ENCODE measurements around the gene ETNK2.

DNA sequence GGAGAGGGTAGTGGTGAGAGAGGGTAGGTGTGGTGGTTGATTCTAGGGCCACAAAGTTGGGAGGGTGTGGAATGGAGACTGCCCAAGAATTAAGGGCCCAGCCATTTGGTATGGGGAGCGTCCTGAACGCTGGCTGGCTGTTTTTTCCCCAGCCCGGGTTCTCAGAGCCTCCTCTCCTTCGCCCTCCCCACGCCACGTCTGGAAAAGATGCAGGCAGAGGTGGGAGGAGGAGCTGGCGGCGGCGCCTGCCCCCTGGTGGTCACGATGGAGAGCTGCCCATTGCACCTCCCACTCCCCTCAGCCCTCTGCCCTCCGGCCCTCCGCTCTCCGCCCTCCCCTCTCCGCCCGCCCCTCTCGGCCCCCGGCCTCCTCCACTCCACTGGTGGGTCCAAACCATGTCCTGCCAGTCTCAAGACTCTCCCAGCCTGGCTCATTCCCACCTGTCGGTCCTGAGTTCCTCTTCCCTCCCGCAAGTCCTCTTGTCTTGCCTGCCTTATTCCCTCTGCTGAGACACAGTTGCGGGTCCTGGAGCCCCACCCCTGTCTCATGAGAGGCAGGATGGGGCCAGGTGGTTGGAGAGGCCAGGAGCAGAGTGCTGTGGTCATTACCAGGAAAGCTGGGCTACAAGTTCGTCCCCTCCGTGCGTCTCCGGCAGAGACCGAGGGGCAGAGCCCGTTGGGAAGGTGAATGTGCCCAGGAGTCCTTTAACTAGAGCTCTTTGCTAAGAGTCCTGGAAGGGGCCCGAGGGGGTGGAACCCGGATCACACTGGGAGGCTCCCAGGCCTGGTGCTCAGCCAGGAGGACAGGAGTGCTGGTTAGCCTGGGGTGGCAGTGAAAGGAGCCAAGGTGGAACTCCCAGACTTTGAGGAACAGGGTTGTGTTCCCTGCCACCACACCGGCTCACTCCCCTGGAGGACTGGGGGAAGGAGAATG is 22.6 kb downstream of the ETNK2 start:
- TF ChIP-seq, protein P1, sequence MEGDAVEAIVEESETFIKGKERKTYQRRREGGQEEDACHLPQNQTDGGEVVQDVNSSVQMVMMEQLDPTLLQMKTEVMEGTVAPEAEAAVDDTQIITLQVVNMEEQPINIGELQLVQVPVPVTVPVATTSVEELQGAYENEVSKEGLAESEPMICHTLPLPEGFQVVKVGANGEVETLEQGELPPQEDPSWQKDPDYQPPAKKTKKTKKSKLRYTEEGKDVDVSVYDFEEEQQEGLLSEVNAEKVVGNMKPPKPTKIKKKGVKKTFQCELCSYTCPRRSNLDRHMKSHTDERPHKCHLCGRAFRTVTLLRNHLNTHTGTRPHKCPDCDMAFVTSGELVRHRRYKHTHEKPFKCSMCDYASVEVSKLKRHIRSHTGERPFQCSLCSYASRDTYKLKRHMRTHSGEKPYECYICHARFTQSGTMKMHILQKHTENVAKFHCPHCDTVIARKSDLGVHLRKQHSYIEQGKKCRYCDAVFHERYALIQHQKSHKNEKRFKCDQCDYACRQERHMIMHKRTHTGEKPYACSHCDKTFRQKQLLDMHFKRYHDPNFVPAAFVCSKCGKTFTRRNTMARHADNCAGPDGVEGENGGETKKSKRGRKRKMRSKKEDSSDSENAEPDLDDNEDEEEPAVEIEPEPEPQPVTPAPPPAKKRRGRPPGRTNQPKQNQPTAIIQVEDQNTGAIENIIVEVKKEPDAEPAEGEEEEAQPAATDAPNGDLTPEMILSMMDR (conservative IDR thresholded peaks at IDR 0.05; ENCODE audit: low read depth, low read length) = peak; percentile 80
- TF ChIP-seq SMC3 (IDR thresholded peaks at IDR 0.05; ENCODE audit: low read depth, low read length) (peak; percentile 84), BHLHE40 (IDR thresholded peaks at IDR 0.05; ENCODE audit: low read depth, low read length) (no peak), POLR2A (IDR thresholded peaks at IDR 0.05; ENCODE audit: low read depth, low read length) (0 out of 2 replicates have a peak, but pooled peaks have one; percentile 25), RCOR1 (IDR thresholded peaks at IDR 0.05; ENCODE audit: insufficient replicate concordance, low read length) (no peak), CEBPB (IDR thresholded peaks at IDR 0.05; ENCODE audit: low read depth, low read length) (no peak), RAD21 (IDR thresholded peaks at IDR 0.05; ENCODE audit: low read length) (peak; percentile 82), CHD1 (IDR thresholded peaks at IDR 0.05; ENCODE audit: low read depth, low read length) (no peak), MAZ (IDR thresholded peaks at IDR 0.05; ENCODE audit: borderline replicate concordance, low read depth, low read length) (peak; percentile 67; the same call in 1 of the 2 replicates), RFX5 (IDR thresholded peaks at IDR 0.05; ENCODE audit: low read depth, low read length) (no peak), NFE2L2 (IDR thresholded peaks at IDR 0.05; ENCODE audit: low read depth, low read length) (no peak)
- TF ChIP-seq, protein P2, sequence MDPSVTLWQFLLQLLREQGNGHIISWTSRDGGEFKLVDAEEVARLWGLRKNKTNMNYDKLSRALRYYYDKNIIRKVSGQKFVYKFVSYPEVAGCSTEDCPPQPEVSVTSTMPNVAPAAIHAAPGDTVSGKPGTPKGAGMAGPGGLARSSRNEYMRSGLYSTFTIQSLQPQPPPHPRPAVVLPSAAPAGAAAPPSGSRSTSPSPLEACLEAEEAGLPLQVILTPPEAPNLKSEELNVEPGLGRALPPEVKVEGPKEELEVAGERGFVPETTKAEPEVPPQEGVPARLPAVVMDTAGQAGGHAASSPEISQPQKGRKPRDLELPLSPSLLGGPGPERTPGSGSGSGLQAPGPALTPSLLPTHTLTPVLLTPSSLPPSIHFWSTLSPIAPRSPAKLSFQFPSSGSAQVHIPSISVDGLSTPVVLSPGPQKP (IDR thresholded peaks at IDR 0.05; ENCODE audit: borderline replicate concordance, low read depth, low read length) = no peak
- TF ChIP-seq, protein P3, sequence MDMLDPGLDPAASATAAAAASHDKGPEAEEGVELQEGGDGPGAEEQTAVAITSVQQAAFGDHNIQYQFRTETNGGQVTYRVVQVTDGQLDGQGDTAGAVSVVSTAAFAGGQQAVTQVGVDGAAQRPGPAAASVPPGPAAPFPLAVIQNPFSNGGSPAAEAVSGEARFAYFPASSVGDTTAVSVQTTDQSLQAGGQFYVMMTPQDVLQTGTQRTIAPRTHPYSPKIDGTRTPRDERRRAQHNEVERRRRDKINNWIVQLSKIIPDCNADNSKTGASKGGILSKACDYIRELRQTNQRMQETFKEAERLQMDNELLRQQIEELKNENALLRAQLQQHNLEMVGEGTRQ (IDR thresholded peaks at IDR 0.05; ENCODE audit: low read depth, low read length) = no peak
